Posterior vena cava (tissue), 2 donors: Measurements from ENCODE around the gene RASSF4. TPM values are rescaled to one million over a fixed set of nuclear protein-coding genes. Genes with fewer than 3 reads are reported as not detected.

ENCODE experiments used
- DNase-seq: peaks from one replicate; pipeline ENCODE4 v3.0.0-alpha.2; 2020; ENCODE audit warnings: low spot score
- intact Hi-C, 2 donors: fragments of 100-400 bp; cut with DNase I; formaldehyde crosslinking; loops; one replicate each; pipeline versions ENCODE4 v1.14.1 to v1.14.2; 2022 to 2023
- total RNA-seq, 2 donors: library from RNA; stranded (reverse); fragmentation: NEBNext Ultra II Directional; extraction: Animal tissue kit (Norgen Biotek cat#: 25700); gene quantifications; one replicate each; pipeline ENCODE4 v1.2.1, GENCODE V29; 2021
- donor health status: DM: yes; HTN: yes; CAD: no.
- donor health status: DM: yes; HTN: yes; CAD: no.

Gene RASSF4
- total RNA-seq, 2 donors from 2014 or later: 15.5 to 37.9 TPM

- intact Hi-C loops: no loop called here
Measured at GRCh38 chr10:44956717-44957706, 2.6 kb upstream of the RASSF4 start.

DNA sequence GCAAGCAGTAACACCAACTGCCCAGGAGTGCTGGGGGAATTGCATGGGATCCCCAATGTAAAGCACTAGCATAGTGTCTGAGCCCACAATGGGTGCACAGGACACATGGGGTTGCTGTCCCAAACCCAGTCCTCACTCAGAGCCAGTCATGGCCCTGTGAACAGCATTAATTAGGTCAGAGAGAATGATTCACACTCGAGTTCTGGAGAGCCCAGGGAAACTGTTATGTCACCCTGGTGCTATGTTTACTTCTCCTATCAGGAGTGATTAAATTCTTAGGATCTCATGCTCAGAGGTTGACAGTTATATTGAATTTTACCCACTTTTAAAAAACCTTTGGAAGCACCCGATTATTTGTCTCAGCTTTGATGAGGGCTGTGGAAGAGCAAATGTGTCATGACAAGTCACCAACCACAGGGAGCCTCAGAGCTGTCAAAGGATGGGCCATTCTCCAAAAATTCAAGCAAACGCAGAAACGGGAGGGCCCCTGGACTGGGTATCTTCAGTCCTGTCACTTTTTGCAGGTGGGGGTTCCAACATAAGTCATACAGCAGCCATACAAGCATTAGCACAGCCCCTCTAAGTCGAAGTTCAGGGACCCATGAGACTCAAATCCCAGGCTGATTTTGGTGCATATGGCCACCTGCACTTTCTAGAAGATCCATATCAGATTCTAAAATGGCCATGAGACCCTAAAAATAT, 1.3 kb upstream of the RASSF4 start:
- DNase-seq: no peak
- intact Hi-C loops: no loop called here

More at GRCh38 chr10:44956717-44957706, 2.6 kb upstream of the RASSF4 start:
- DNase-seq: no peak

DNA sequence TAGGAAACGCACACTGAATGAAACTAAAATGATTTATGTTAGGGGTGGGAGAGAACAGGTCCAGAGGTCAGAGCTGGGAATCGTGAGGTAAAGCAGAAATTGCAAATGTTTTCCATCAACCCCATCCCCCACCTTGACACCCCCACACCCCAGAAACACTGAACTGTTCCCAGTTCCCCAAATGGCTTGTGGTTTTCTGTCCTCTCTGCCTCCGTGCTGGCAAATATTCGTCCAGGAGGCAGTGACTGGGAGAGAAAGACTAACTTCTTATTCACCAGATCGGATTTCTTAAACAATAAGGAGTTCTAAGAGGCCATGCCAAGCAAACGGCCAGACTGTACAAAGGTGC, 730 bp upstream of the RASSF4 start:
- intact Hi-C loops: no loop called here
- no peak for DNase-seq

GRCh38 chr10:44960088-44960460, 472 bp downstream of the RASSF4 start:
- DNase-seq: no peak
- intact Hi-C loops: no loop called here

DNA sequence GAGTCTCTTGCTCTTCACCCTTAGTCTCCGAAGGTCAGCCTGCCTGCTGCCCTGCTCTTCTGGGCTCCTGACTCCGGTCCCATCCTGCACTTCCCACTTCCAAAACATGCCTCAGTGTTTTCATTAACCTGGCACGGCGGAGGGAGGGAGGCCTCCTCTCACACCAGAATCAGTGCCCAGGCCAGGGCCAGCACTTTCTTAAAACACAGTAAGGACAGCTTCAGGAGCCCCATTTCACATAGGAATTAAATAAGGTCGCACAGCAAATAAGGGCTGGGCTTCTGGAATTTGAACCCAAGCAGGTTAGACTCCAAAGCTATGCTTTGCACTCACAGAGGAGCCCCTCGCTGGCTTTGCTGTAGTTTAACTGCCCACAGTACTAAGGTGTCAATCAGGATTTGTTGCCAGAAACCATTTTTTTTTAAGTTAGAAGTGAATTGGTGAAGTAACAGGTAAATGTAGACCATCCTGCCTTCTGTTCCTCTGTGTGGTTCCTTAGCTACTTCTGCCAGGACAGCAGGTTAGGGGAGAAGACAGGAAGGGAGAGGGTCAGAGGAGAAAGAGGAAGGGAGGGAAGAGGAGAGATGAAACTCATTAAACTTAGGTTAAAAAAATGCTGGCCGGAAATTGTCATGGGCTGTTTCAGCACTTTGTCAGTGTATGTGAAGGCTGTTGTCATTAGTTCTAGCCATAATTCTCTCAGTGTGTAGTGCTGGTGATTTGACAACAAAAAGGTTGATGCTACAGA, 1.1 kb downstream of the RASSF4 start:
- intact Hi-C loops: no loop called here
- DNase-seq: peak; percentile 79

GRCh38 chr10:44961230-44961571, 1.6 kb downstream of the RASSF4 start:
- DNase-seq: no peak
- intact Hi-C loops: no loop called here

- intact Hi-C loops: loop anchor here in 1 of 2 donors (1.0 kb wide), 1 partner anchor 15 kb away; no protein-coding TSS in a partner anchor
- no peak for DNase-seq
Measured at GRCh38 chr10:44961931-44962750, 2.5 kb downstream of the RASSF4 start.

- intact Hi-C loops: loop anchor here in 1 of 2 donors (1.0 kb wide), 1 partner anchor 16 kb away; no protein-coding TSS in a partner anchor
- DNase-seq: no peak
Measured at GRCh38 chr10:44962870-44963738, 3.5 kb downstream of the RASSF4 start.

DNA sequence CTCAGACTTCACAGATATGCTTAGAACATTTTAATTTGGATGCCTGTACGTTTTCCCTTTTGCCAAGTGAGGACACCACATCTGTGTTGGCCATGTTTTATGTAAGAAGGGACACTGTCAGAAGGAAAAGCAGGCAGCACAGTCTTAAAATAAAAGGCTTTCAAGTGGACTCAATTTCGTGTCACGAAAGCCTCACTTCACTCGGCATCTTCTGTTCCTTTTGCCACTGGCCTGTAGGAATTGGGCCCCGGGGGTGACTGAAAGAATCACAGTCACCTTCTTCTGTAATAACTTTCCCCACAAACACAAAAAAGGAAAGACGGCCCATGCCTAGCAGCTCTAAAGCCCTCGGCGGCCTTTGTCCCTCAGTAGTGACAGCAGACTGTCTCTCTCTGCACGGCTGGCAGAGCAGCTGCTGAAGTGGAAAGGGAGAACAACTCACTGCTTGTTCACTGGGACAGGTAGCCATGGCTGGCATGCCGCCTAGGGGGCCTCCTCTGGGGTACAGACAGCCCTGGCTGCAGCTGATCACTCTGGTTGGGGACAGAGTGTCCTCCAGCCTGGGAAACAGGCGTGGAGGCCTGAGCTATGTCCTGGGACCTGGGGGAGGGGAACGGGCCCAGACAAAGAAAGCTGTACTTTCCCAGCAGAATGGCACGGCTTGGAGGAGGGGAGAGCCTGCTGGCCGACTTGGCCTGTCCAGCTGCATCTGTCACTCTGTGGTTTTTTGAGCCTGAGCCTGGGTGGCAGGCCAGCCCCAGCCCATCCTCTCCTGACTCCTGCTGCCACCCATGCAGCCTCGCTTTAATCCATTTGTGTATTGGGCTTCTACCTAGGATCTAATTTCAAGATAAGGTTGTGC, 4.4 kb downstream of the RASSF4 start:
- intact Hi-C loops: no loop called here
- DNase-seq: peak; percentile 85

GRCh38 chr10:44965104-44965503, 5.5 kb downstream of the RASSF4 start:
- intact Hi-C loops: no loop called here
- DNase-seq: no peak

GRCh38 chr10:44965651-44966097, 6.1 kb downstream of the RASSF4 start:
- peak; percentile 61 for DNase-seq
- intact Hi-C loops: no loop called here

DNA sequence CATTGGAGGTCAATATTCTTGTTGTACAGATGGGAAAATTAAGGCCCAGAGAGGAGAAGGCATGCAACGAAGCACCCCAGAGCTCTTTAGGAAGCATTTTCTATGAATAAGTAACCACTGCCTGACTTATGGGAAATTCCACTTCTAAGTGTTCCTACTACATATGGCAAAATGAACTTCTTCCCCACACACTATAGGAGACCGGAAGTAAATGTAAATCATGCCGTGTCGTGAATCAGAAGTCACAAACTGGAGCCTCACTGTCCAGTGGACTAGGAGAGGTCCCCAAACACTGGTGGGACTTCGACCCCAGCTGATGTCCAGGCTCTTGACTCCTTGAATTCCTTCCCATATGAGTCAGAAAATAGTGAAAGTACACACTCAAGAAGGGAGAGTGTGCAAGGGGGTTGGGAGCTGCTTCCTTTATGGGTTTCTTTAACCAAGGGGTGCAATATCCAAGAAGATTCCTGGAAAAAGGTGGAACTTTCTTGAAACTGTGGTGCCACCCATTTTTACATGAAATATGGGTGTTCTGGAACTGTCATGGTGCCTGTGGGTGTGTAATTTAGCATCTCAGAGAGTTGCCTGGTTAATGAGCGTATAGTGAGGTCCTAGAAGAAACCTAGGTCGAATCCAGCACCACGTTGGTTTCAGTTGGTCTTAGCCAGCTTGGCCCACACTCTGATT, 6.7 kb downstream of the RASSF4 start:
- no peak for DNase-seq
- intact Hi-C loops: no loop called here

DNA sequence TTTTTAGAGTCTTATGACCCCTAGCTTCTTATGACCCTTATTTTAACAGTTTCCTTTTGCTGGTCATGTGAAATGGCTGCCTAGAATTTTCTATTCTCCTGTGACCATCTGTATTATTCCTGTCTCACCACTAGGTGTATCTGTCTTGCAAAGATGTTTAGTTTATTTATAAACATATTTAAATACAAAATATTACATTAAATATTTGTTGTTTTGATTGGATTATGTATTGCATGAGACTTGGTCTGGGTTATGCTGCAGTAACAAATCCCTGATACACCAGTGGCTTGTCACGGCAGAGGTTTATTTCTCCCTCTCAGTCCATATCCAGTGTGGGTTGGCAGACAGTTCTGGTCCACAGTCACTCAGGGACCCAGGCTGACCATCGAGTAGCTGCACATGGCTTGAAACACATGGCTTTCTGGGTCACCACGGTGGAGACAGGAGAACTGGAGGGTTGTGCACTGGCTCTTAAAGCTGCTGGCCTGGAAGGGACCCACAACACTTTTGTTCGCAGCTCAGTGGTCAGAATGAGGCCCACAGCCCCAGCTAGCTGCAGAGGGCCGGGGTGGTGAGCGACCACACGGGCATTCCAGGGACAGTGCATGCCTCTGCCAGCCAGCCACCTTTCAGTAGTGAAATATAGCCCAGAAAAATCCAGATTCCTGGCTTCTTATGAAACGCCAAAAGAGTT, 7.4 kb downstream of the RASSF4 start:
- peak; percentile 50 for DNase-seq
- intact Hi-C loops: no loop called here

DNA sequence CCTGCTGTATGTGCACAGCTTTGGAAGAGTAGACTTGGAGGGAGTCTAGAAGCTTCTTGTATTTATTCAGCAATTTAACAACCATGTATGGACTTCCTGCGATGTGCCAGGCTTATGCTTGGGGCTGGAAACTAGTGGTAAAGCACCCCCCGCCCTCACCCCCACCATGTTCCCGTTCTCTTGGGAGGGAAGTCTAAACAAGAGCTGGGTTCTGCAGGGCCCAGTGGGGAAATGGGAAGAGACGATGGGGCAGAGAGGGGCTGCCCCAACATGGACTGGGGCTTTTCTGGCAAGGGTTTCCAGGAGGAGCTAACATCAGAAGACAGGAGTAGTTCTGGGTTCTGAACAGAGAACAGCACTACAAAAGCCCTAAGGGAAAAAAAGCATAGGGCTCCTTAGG, 8.0 kb downstream of the RASSF4 start:
- DNase-seq: peak; percentile 84
- intact Hi-C loops: no loop called here

- peak; percentile 87 for DNase-seq
- intact Hi-C loops: no loop called here
Measured at GRCh38 chr10:44968091-44968490, 8.5 kb downstream of the RASSF4 start.
